Loucy (cell line): Measurements from ENCODE around the gene SARNP.

ENCODE experiments used
- CTCF ChIP-seq: fragments of 200-600 bp; sonication (generic); conservative IDR thresholded peaks from 2 replicates; pipeline ENCODE4 v1.5.1; 2014; ENCODE audit warnings: mild to moderate bottlenecking, antibody characterized with exemption, low read length
- EZH2phosphoT487 ChIP-seq: fragments of 200-600 bp; IDR thresholded peaks from 2 replicates; pipeline ENCODE4 v1.6.1; 2018; ENCODE audit warnings: antibody characterized with exemption, mild to moderate bottlenecking, moderate library complexity, borderline replicate concordance

GRCh38 chr12:55717011-55718007 lies 100.2 kb downstream of the SARNP start:
- TF ChIP-seq CTCF (no peak), EZH2phosphoT487 (no peak)
